SHP77 treated with DMSO at 0.1 percent for 48 hours (cell line): Measurements from ENCODE around the gene NUP210.
"Not testable (repeated sequence)": the region's sequence is repeated elsewhere in the genome, so short reads cannot be mapped to it uniquely, and the experiment has no call there.

ENCODE experiments used
- DNase-seq: peaks from one replicate; lab custom pipeline; 2025; lab: John Stamatoyannopoulos, UW

Gene NUP210

GRCh38 chr3:13420045-13420830, at the start of gene NUP210:
NUP210 (minus strand) TSS chr3:13420322; CDS start chr3:13420226, 96 bp downstream.
- DNase-seq: peak; percentile 36

DNA sequence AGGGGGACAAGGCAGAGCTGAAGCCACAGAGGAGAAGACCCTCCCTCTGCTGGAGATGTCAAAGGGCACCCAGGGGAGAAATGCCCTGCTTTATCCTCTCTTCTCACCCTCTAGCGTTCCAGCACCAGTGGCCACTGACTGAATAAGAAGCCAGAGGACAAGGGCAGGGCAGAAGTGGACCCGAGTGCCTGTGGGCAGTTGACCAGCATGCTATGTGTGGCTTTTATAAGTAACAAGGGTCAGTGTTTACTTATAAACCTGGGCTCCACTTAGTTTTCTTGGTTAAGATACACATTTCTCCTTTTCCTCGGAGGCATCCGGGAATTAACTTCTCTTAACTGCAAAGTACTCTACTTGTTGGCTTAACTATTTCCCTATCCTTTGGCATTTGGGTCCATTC, 46.7 kb upstream of the NUP210 start:
- DNase-seq: no peak

DNA sequence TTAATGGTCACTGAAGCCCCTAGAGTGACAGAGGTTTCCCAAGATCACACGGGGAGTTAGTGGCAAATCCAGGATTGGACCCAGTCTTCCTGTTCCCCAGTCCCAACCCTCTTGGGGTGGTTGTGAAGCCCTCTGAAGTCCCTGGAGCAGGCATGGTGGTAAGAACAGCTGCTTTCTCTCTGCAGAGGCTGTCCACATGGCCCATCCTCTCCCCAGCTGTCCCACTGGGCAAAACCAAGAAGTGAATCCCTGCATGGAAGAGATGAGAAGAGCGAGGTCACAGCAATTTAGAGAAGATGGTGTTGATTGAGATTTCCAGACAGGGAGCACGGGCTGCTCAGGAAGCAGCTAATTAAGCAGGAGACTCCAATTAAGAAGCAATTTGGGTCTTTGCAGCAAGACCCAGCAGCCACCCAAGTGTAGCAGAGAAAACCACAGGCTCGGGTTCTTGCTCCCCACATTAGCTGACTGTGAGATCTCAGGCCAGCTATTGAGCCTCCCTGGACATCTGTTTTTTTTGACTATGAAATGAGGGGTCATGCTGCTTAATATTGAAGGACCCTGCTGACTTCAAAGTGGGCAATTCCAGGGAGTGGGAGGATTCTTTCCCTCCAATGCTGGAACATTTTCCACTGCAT, 45.2 kb upstream of the NUP210 start:
- no peak for DNase-seq

- DNase-seq: no peak
These were observed 43.7 kb upstream of the NUP210 start for GRCh38 chr3:13463618-13464400.

GRCh38 chr3:13462822-13463221, 42.7 kb upstream of the NUP210 start:
- no peak for DNase-seq

DNA sequence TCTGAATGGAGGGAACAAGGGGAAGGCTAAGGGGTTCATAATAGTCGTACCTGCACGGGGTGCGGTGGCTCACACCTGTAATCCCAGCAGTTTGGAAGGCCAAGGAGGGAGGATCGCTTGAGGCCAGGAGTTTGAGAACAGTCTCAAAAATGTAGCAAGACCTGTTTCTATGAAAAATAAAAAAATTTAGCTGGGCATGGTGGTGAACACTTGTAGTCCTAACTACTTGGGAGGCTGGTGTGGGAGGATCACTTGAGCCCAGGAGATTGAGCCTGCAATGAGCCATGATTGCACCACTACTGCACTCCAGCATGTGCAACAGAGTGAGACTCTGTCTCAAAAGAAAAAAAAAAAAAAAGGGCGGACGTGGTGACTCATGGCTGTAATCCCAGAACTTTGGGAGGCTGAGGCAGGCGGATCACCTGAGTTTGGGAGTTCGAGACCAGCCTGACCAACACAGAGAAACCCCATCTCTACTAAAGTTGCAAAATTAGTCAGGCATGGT, 42.1 kb upstream of the NUP210 start:
- no peak for DNase-seq

DNA sequence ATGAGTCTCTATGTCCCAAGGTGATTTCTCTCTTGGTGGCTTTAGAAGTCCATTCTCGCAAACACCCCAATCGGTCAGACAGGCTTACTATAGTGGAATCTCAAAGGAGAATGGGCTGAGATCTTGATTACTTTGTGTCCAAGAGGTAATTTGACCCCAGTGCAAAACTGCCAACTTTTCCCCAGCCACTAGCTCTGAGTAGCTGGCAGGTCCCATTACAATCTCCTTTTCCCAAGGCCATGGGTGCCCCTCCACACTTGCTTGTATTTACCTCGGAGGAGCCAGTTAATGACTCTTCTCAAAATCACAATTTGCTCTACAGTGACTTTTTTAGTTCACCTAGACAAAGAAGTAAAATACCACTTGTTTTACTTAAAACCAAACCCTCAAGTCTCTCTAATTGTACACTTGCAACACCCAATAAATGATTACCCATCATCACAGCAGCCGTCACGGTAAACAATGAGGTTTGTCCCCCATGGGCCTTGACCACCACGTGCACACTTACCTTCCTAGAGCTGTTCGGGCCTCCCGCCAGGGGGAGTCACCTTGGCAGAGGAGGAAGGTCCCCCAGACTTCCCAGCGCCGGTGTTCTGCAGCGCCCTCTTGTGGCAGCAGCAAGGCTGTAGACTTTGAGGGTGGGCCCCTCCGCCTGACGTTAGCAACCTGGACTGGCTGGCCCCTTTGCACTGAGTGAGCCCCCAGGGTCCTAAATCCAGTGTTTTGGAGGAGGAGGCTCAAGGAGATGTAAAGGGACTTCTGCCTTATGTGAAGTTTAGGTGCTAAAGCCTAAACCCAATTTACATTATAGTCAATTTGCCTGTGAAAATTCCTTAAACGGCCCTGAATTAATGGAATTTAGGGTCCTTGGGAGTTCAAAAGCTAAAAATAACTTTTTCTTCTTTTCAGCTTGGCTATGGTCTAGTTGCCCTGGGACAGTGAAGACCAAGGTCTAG, 41.3 kb upstream of the NUP210 start:
- DNase-seq: peak; percentile 45

GRCh38 chr3:13460341-13460736, 40.2 kb upstream of the NUP210 start:
- DNase-seq: no peak

GRCh38 chr3:13459605-13460340, 39.7 kb upstream of the NUP210 start:
- no peak for DNase-seq

DNA sequence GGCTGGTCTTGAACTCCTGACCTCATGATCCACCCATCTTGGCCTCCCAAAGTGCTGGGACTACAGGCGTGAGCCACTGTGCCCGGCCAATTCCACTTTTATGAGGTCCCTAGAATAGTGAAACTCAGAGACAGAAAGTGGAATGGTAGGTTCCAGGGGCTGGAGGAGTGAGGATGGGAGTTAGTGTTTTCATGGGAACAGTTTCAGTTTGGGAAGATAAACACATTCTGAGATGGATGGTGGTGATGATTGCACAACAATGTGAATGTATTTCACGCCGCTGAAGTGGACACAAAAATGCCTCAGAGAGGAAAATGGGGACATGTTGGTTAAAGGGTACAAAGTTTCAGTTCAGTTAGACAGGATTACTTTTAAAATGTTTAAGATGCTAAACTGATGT, 37.5 kb upstream of the NUP210 start:
- DNase-seq: no peak

DNA sequence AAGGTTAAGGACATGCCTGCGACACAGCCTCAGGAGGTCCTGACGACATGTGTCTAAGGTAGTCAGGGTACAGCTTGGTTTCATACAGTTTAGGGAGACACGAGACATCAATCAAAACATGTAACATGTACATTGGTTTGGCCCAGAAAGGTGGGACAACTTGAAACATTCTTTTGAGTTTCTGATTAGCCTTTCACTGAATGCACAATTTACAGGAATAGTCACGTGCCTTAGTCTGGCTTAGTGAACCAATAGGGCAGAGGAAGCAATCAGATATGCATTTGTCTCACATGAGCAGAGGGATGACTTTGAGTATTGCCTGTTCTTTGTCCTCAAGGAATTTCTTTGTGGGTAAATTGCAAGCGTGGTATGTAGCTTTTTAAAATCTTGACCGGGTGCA, 35.5 kb upstream of the NUP210 start:
- DNase-seq: no peak

GRCh38 chr3:13452490-13453335, 32.6 kb upstream of the NUP210 start:
- peak; percentile 43 for DNase-seq

DNA sequence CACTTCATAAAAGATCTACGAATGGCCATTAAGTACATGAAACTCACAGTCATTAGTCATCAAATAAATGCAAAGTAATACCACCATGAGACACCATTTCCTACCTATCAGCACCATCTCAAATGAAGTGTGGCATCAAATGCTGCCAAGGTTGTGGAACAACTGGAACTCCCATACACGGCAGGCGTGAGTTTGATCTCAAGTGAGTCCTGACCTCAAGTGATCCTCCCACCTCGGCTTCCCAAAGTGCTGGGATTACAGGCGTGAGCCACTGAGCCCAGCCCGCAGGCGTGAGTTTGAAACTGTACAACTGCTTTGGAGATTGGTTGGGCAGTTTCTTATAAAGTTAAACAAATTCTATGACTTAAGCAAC, 31.2 kb upstream of the NUP210 start:
- DNase-seq: no peak

GRCh38 chr3:13442882-13443281, 22.8 kb upstream of the NUP210 start:
- DNase-seq: not testable (repeated sequence)

- no peak for DNase-seq
These were observed 20.2 kb upstream of the NUP210 start for GRCh38 chr3:13440204-13440817.

DNA sequence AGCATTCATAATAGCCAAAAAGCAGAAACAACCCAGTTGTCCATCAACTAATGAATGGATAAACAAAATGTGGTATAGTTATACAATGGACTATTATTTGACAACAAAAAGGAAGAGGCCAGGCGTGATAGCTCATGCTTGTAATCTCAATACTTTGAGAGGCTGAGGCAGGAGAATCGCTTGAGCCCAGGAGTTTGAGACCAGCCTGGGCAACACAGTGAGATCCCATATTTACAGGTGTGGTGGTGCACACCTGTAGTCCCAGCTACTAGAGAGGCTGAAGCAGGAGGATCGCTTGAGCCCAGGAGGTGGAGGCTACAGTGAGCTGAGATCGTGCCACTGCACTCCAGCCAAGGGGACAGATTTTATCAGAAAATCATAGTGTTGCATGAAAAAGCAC, 16.1 kb upstream of the NUP210 start:
- not testable (repeated sequence) for DNase-seq

- DNase-seq: no peak
These were observed 13.8 kb upstream of the NUP210 start for GRCh38 chr3:13433912-13434311.

DNA sequence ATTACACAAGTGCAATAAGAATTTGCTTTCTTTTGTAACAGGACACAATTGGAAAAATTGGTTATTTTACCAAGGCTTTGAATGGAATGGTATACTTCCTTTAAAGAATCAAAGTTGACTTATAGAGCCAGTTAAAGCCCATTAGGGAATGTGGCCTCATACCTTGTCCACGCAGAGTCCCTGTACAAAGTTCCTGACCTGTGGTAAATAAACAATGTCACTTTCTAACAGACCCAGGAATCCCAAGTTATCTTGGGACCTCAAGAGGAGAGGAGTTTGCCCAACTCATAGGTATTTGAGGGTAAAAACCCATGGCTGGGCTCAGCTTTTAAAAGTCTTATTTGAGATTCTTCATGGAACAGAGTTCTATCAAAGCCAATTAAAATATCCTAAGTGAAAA, 12.0 kb upstream of the NUP210 start:
- DNase-seq: no peak

- not testable (repeated sequence) for DNase-seq
These were observed 10.3 kb upstream of the NUP210 start for GRCh38 chr3:13430411-13430875.
